Esophagus squamous epithelium (tissue), 4 donors: ENCODE measurements around the gene RNF180.

Experiments
- CTCF ChIP-seq, 6 experiments: fragments of 450-650 bp in 4 of 6; fragments of 200-600 bp in 2 of 6; sonication (generic) in 2 of 6; IDR thresholded peaks; one replicate each; pipeline ENCODE4 v1.5.1; 2016 to 2019; ENCODE audit warnings: antibody characterized with exemption in 6 of 6, mild to moderate bottlenecking in 4 of 6, moderate library complexity in 4 of 6
- POLR2A ChIP-seq, 4 donors: fragments of 450-650 bp; IDR thresholded peaks; one replicate each; pipeline ENCODE4 v1.6.1; 2017; ENCODE audit warnings: antibody characterized with exemption in 4 of 4, mild to moderate bottlenecking in 4 of 4, moderate library complexity in 3 of 4

- no peak for TF ChIP-seq CTCF (IDR thresholded peaks at IDR 0.05)
- no peak for TF ChIP-seq POLR2A (IDR thresholded peaks at IDR 0.05)
Measured at GRCh38 chr5:64318175-64318574, 152.5 kb downstream of the RNF180 start.
